Astrocyte (in vitro differentiated cells and primary cell): Measurements from ENCODE around the gene CLCN7. TPM values are rescaled to one million over a fixed set of nuclear protein-coding genes. Genes with fewer than 3 reads are reported as not detected.

Experiments used
- DNase-seq: peaks from one replicate; pipeline ENCODE4 v3.0.0-alpha.2; 2010; ENCODE audit warnings: low read depth
- FAIRE-seq: peaks from 2 replicates; lab custom pipeline; 2011; peaks lifted over from hg19 to GRCh38; lab: Jason Lieb, UNC
- H2AFZ ChIP-seq: 2 replicates; pipeline ENCODE4 v1.6.0; 2012; ENCODE audit warnings: low read depth, low read length, inconsistent platforms
- H3K27ac ChIP-seq: 2 replicates; pipeline ENCODE4 v1.5.1; 2011; ENCODE audit warnings: low read depth, low read length, inconsistent platforms
- H3K27me3 ChIP-seq: 2 replicates; pipeline ENCODE4 v1.6.0; 2011; ENCODE audit warnings: low read length, inconsistent platforms; ENCODE audit not compliant: insufficient read depth
- H3K36me3 ChIP-seq: 2 replicates; pipeline ENCODE4 v1.5.1; 2011; ENCODE audit warnings: low read length, inconsistent platforms; ENCODE audit not compliant: insufficient read depth
- H3K4me1 ChIP-seq: 2 replicates; pipeline ENCODE4 v1.5.1; 2011; ENCODE audit warnings: low read length, inconsistent platforms; ENCODE audit not compliant: insufficient read depth
- H3K4me2 ChIP-seq: 2 replicates; pipeline ENCODE4 v1.6.0; 2012; ENCODE audit warnings: low read length, inconsistent platforms
- H3K4me3 ChIP-seq: 2 replicates; pipeline ENCODE4 v1.5.1; 2011; ENCODE audit warnings: low read depth, mild to moderate bottlenecking, low read length, inconsistent platforms; ENCODE audit not compliant: insufficient read depth
- H3K79me2 ChIP-seq: 2 replicates; pipeline ENCODE4 v1.6.0; 2012; ENCODE audit warnings: mild to moderate bottlenecking, low read length, inconsistent platforms; ENCODE audit not compliant: insufficient read depth
- H3K9ac ChIP-seq: 2 replicates; pipeline ENCODE4 v1.6.0; 2012; ENCODE audit warnings: mild to moderate bottlenecking, low read length, inconsistent platforms
- H3K9me3 ChIP-seq: 2 replicates; pipeline ENCODE4 v1.5.1; 2012; ENCODE audit warnings: low read depth, mild to moderate bottlenecking, low read length, inconsistent platforms; ENCODE audit not compliant: insufficient read depth
- H4K20me1 ChIP-seq: 2 replicates; pipeline ENCODE4 v1.6.0; 2012; ENCODE audit warnings: low read length, inconsistent platforms; ENCODE audit not compliant: insufficient read depth
- H3K27ac Mint-ChIP-seq: one replicate; pipeline ENCODE4 v1.8.0; 2021; ENCODE audit warnings: mild to moderate bottlenecking, mixed read lengths; ENCODE audit not compliant: unreplicated experiment
- H3K27me3 Mint-ChIP-seq: one replicate; pipeline ENCODE4 v1.8.0; 2021; ENCODE audit warnings: low read depth, mixed read lengths; ENCODE audit not compliant: unreplicated experiment
- H3K36me3 Mint-ChIP-seq: one replicate; pipeline ENCODE4 v1.8.0; 2021; ENCODE audit warnings: low read depth, mixed read lengths; ENCODE audit not compliant: unreplicated experiment
- H3K4me1 Mint-ChIP-seq: one replicate; pipeline ENCODE4 v1.8.0; 2021; ENCODE audit warnings: low read depth, mixed read lengths; ENCODE audit not compliant: unreplicated experiment
- H3K4me3 Mint-ChIP-seq: one replicate; pipeline ENCODE4 v1.8.0; 2021; ENCODE audit warnings: mild to moderate bottlenecking, moderate library complexity, mixed read lengths; ENCODE audit not compliant: unreplicated experiment
- H3K9me3 Mint-ChIP-seq: one replicate; pipeline ENCODE4 v1.8.0; 2021; ENCODE audit warnings: mild to moderate bottlenecking, mixed read lengths; ENCODE audit not compliant: unreplicated experiment
- EZH2 ChIP-seq: IDR thresholded peaks from 2 replicates; pipeline ENCODE4 v1.6.1; 2012; ENCODE audit warnings: mild to moderate bottlenecking, low read length, inconsistent platforms; ENCODE audit not compliant: insufficient read depth
- total RNA-seq: library from RNA; stranded (reverse); gene quantifications from 2 replicates; pipeline ENCODE4 v1.2.1, GENCODE V29; 2021
- TF ChIP-seq, protein P1 (sequence below): IDR thresholded peaks from 2 replicates; pipeline ENCODE4 v1.5.1; 2011; ENCODE audit warnings: low read depth, mild to moderate bottlenecking, inconsistent platforms, low read length, moderate library complexity; ENCODE audit not compliant: insufficient read depth

CLCN7 gene
- total RNA-seq, 1 donor from 2014 or later, result 66.7 TPM

GRCh38 chr16:1408171-1408837, 66.5 kb downstream of the CLCN7 start:
- Mint-ChIP-seq H3K4me3 (peak overlapping the region; percentile 80), H3K27ac (no peak overlapping the region), H3K27me3 (no peaks in the 10 kb centered on the region), H3K4me1 (peaks cover 1% of the 10 kb centered on the region), H3K9me3 (no peaks in the 10 kb centered on the region), H3K36me3 (peaks cover 5% of the 10 kb centered on the region)
- no peaks in the 10 kb centered on the region for H3K9me3 ChIP-seq
- peak; percentile 52 for DNase-seq
- no peak overlapping the region for H3K27ac ChIP-seq
- H4K20me1 ChIP-seq, result peaks cover 22% of the 10 kb centered on the region
- no peaks in the 10 kb centered on the region for H3K27me3 ChIP-seq
- FAIRE-seq, result no peak
- peaks cover 3% of the 10 kb centered on the region for H3K79me2 ChIP-seq
- H2AFZ ChIP-seq, result peak overlapping the region; percentile 96
- H3K4me2 ChIP-seq, result peak overlapping the region; percentile 100
- H3K4me3 ChIP-seq, result peak overlapping the region; percentile 82
- TF ChIP-seq, protein P1, sequence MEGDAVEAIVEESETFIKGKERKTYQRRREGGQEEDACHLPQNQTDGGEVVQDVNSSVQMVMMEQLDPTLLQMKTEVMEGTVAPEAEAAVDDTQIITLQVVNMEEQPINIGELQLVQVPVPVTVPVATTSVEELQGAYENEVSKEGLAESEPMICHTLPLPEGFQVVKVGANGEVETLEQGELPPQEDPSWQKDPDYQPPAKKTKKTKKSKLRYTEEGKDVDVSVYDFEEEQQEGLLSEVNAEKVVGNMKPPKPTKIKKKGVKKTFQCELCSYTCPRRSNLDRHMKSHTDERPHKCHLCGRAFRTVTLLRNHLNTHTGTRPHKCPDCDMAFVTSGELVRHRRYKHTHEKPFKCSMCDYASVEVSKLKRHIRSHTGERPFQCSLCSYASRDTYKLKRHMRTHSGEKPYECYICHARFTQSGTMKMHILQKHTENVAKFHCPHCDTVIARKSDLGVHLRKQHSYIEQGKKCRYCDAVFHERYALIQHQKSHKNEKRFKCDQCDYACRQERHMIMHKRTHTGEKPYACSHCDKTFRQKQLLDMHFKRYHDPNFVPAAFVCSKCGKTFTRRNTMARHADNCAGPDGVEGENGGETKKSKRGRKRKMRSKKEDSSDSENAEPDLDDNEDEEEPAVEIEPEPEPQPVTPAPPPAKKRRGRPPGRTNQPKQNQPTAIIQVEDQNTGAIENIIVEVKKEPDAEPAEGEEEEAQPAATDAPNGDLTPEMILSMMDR, result no peak
- no peak for TF ChIP-seq EZH2
- H3K36me3 ChIP-seq, result no peaks in the 10 kb centered on the region
- H3K4me1 ChIP-seq, result no peaks in the 10 kb centered on the region
- H3K9ac ChIP-seq, result peak overlapping the region; percentile 83

- H3K9me3 Mint-ChIP-seq, result no peaks in the 10 kb centered on the region
Observed at GRCh38 chr16:1407753-1408152, 67.1 kb downstream of the CLCN7 start.

More at GRCh38 chr16:1407753-1408152, 67.1 kb downstream of the CLCN7 start:
- Histone ChIP-seq H3K27ac (no peak overlapping the region), H3K36me3 (no peaks in the 10 kb centered on the region), H4K20me1 (peaks cover 23% of the 10 kb centered on the region), H3K27me3 (no peaks in the 10 kb centered on the region), H3K4me3 (peak overlapping the region; percentile 31), H3K79me2 (peaks cover 3% of the 10 kb centered on the region), H3K4me1 (no peaks in the 10 kb centered on the region), H2AFZ (peak overlapping the region; percentile 64), H3K4me2 (peak overlapping the region; percentile 100), H3K9me3 (no peaks in the 10 kb centered on the region), H3K9ac (peak overlapping the region; percentile 55)
- H3K36me3 Mint-ChIP-seq, result peaks cover 7% of the 10 kb centered on the region
- DNase-seq (peak; percentile 34), FAIRE-seq (no peak)
- peak overlapping the region; percentile 67 for H3K4me3 Mint-ChIP-seq
- peaks cover 1% of the 10 kb centered on the region for H3K4me1 Mint-ChIP-seq
- TF ChIP-seq EZH2, result no peak
- TF ChIP-seq, protein P1, result no peak
- no peaks in the 10 kb centered on the region for H3K27me3 Mint-ChIP-seq
- no peak overlapping the region for H3K27ac Mint-ChIP-seq
